ENCODE data around the gene RALGPS2.

The RALGPS2 gene

GRCh38 chr1:178870221-178870620 lies 145.2 kb downstream of the RALGPS2 start:
- Histone ChIP-seq H3K4me3 (ENCODE audit: low read depth in 1 of 2, low read length in 2 of 2) (peak overlapping the region; percentile 6 to 38), H3K9ac (ENCODE audit: low read depth in 1 of 2, low read length in 2 of 2) (peak overlapping the region in 1 of 2 donors; percentile 30), H3K27ac (ENCODE audit: low read depth, low read length) (no peak overlapping the region), H3K27me3 (ENCODE audit: control insufficient read depth in 1 of 2, insufficient read depth in 2 of 2, low read length in 2 of 2) (no peaks in the 10 kb centered on the region), H3K4me1 (ENCODE audit: control insufficient read depth in 1 of 2, insufficient read depth in 2 of 2, low read length in 2 of 2) (peaks cover 16 to 50% of the 10 kb centered on the region in 2 donors), H3K36me3 (ENCODE audit: control insufficient read depth in 1 of 2, insufficient read depth in 2 of 2, low read length in 2 of 2) (no peaks in the 10 kb centered on the region), H3K9me3 (ENCODE audit: control insufficient read depth in 1 of 2, low read length in 2 of 2) (no peaks in the 10 kb centered on the region)

GRCh38 chr1:178870944-178871343 lies 145.9 kb downstream of the RALGPS2 start, which contains the start of gene ANGPTL1:
ANGPTL1 (minus strand) TSS chr1:178871077; CDS start chr1:178865776, 5,301 bp downstream.
- Histone ChIP-seq H3K4me1 (ENCODE audit: control insufficient read depth in 1 of 2, insufficient read depth in 2 of 2, low read length in 2 of 2) (peaks cover 16 to 50% of the 10 kb centered on the region in 2 donors), H3K27me3 (ENCODE audit: control insufficient read depth in 1 of 2, insufficient read depth in 2 of 2, low read length in 2 of 2) (no peaks in the 10 kb centered on the region), H3K9ac (ENCODE audit: low read depth in 1 of 2, low read length in 2 of 2) (peak within 1 kb of the TSS in 1 of 2 donors; percentile 30), H3K36me3 (ENCODE audit: control insufficient read depth in 1 of 2, insufficient read depth in 2 of 2, low read length in 2 of 2) (no peaks in the 10 kb centered on the region), H3K4me3 (ENCODE audit: low read depth in 1 of 2, low read length in 2 of 2) (peak within 1 kb of the TSS; percentile 6 to 38), H3K27ac (ENCODE audit: low read depth, low read length) (no peak within 1 kb of the TSS), H3K9me3 (ENCODE audit: control insufficient read depth in 1 of 2, low read length in 2 of 2) (no peaks in the 10 kb centered on the region)

GRCh38 chr1:178871551-178872320 lies 146.7 kb downstream of the RALGPS2 start:
- H3K27me3 ChIP-seq (ENCODE audit: control insufficient read depth in 1 of 2, insufficient read depth in 2 of 2, low read length in 2 of 2), result no peaks in the 10 kb centered on the region
- peak overlapping the region; percentile 53 for H3K27ac ChIP-seq (ENCODE audit: low read depth, low read length)
- peak overlapping the region in 1 of 2 donors; percentile 26 for H3K4me3 ChIP-seq (ENCODE audit: low read depth in 1 of 2, low read length in 2 of 2)
- no peaks in the 10 kb centered on the region for H3K9me3 ChIP-seq (ENCODE audit: control insufficient read depth in 1 of 2, low read length in 2 of 2)
- peaks cover 16 to 42% of the 10 kb centered on the region in 2 donors for H3K4me1 ChIP-seq (ENCODE audit: control insufficient read depth in 1 of 2, insufficient read depth in 2 of 2, low read length in 2 of 2)
- no peaks in the 10 kb centered on the region for H3K36me3 ChIP-seq (ENCODE audit: control insufficient read depth in 1 of 2, insufficient read depth in 2 of 2, low read length in 2 of 2)
- H3K9ac ChIP-seq (ENCODE audit: low read depth in 1 of 2, low read length in 2 of 2), result peak overlapping the region in 1 of 2 donors; percentile 21

- no peaks in the 10 kb centered on the region for H3K9me3 ChIP-seq (ENCODE audit: control insufficient read depth in 1 of 2, low read length in 2 of 2)
- no peak overlapping the region for H3K9ac ChIP-seq (ENCODE audit: low read depth in 1 of 2, low read length in 2 of 2)
- H3K27me3 ChIP-seq (ENCODE audit: control insufficient read depth in 1 of 2, insufficient read depth in 2 of 2, low read length in 2 of 2), result no peaks in the 10 kb centered on the region
- H3K4me1 ChIP-seq (ENCODE audit: control insufficient read depth in 1 of 2, insufficient read depth in 2 of 2, low read length in 2 of 2), result peaks cover 16 to 27% of the 10 kb centered on the region in 2 donors
- no peaks in the 10 kb centered on the region for H3K36me3 ChIP-seq (ENCODE audit: control insufficient read depth in 1 of 2, insufficient read depth in 2 of 2, low read length in 2 of 2)
- H3K27ac ChIP-seq (ENCODE audit: low read depth, low read length), result no peak overlapping the region
- no peak overlapping the region for H3K4me3 ChIP-seq (ENCODE audit: low read depth in 1 of 2, low read length in 2 of 2)
Measured at GRCh38 chr1:178874966-178875365, 149.9 kb downstream of the RALGPS2 start.

GRCh38 chr1:178875936-178876335 lies 150.9 kb downstream of the RALGPS2 start:
- Histone ChIP-seq H3K4me3 (ENCODE audit: low read depth in 1 of 2, low read length in 2 of 2) (no peak overlapping the region), H3K27me3 (ENCODE audit: control insufficient read depth in 1 of 2, insufficient read depth in 2 of 2, low read length in 2 of 2) (no peaks in the 10 kb centered on the region), H3K9me3 (ENCODE audit: control insufficient read depth in 1 of 2, low read length in 2 of 2) (no peaks in the 10 kb centered on the region)

GRCh38 chr1:178877896-178878295 lies 152.9 kb downstream of the RALGPS2 start:
- no peak overlapping the region for H3K9ac ChIP-seq (ENCODE audit: low read depth in 1 of 2, low read length in 2 of 2)
- H3K36me3 ChIP-seq (ENCODE audit: control insufficient read depth in 1 of 2, insufficient read depth in 2 of 2, low read length in 2 of 2), result no peaks in the 10 kb centered on the region

More at GRCh38 chr1:178875936-178876335, 150.9 kb downstream of the RALGPS2 start:
- H3K4me1 ChIP-seq (ENCODE audit: control insufficient read depth in 1 of 2, insufficient read depth in 2 of 2, low read length in 2 of 2), result peaks cover 12 to 21% of the 10 kb centered on the region in 2 donors
- H3K9ac ChIP-seq (ENCODE audit: low read depth in 1 of 2, low read length in 2 of 2), result no peak overlapping the region
- no peak overlapping the region for H3K27ac ChIP-seq (ENCODE audit: low read depth, low read length)
- H3K36me3 ChIP-seq (ENCODE audit: control insufficient read depth in 1 of 2, insufficient read depth in 2 of 2, low read length in 2 of 2), result no peaks in the 10 kb centered on the region

GRCh38 chr1:178881950-178882349 lies 156.9 kb downstream of the RALGPS2 start:
- no peak overlapping the region for H3K27ac ChIP-seq (ENCODE audit: low read depth, low read length)
- H3K9me3 ChIP-seq (ENCODE audit: control insufficient read depth in 1 of 2, low read length in 2 of 2), result no peaks in the 10 kb centered on the region
- no peaks in the 10 kb centered on the region for H3K27me3 ChIP-seq (ENCODE audit: control insufficient read depth in 1 of 2, insufficient read depth in 2 of 2, low read length in 2 of 2)
- no peaks in the 10 kb centered on the region for H3K4me1 ChIP-seq (ENCODE audit: control insufficient read depth in 1 of 2, insufficient read depth in 2 of 2, low read length in 2 of 2)
- H3K9ac ChIP-seq (ENCODE audit: low read depth in 1 of 2, low read length in 2 of 2), result no peak overlapping the region
- peaks cover 0 to 3% of the 10 kb centered on the region in 2 donors for H3K36me3 ChIP-seq (ENCODE audit: control insufficient read depth in 1 of 2, insufficient read depth in 2 of 2, low read length in 2 of 2)
- no peak overlapping the region for H3K4me3 ChIP-seq (ENCODE audit: low read depth in 1 of 2, low read length in 2 of 2)

More at GRCh38 chr1:178877896-178878295, 152.9 kb downstream of the RALGPS2 start:
- H3K4me1 ChIP-seq (ENCODE audit: control insufficient read depth in 1 of 2, insufficient read depth in 2 of 2, low read length in 2 of 2), result peaks cover 0 to 1% of the 10 kb centered on the region in 2 donors
- H3K9me3 ChIP-seq (ENCODE audit: control insufficient read depth in 1 of 2, low read length in 2 of 2), result no peaks in the 10 kb centered on the region
- H3K27me3 ChIP-seq (ENCODE audit: control insufficient read depth in 1 of 2, insufficient read depth in 2 of 2, low read length in 2 of 2), result no peaks in the 10 kb centered on the region
- no peak overlapping the region for H3K27ac ChIP-seq (ENCODE audit: low read depth, low read length)
- H3K4me3 ChIP-seq (ENCODE audit: low read depth in 1 of 2, low read length in 2 of 2), result no peak overlapping the region

GRCh38 chr1:178885869-178886268 lies 160.8 kb downstream of the RALGPS2 start:
- Histone ChIP-seq H3K27ac (ENCODE audit: low read depth, low read length) (no peak overlapping the region), H3K9me3 (ENCODE audit: control insufficient read depth in 1 of 2, low read length in 2 of 2) (no peaks in the 10 kb centered on the region), H3K4me1 (ENCODE audit: control insufficient read depth in 1 of 2, insufficient read depth in 2 of 2, low read length in 2 of 2) (no peaks in the 10 kb centered on the region), H3K36me3 (ENCODE audit: control insufficient read depth in 1 of 2, insufficient read depth in 2 of 2, low read length in 2 of 2) (peaks cover 7 to 16% of the 10 kb centered on the region in 2 donors), H3K4me3 (ENCODE audit: low read depth in 1 of 2, low read length in 2 of 2) (no peak overlapping the region), H3K9ac (ENCODE audit: low read depth in 1 of 2, low read length in 2 of 2) (no peak overlapping the region), H3K27me3 (ENCODE audit: control insufficient read depth in 1 of 2, insufficient read depth in 2 of 2, low read length in 2 of 2) (no peaks in the 10 kb centered on the region)

- no peaks in the 10 kb centered on the region for H3K9me3 ChIP-seq (ENCODE audit: control insufficient read depth in 1 of 2, low read length in 2 of 2)
- H3K27me3 ChIP-seq (ENCODE audit: control insufficient read depth in 1 of 2, insufficient read depth in 2 of 2, low read length in 2 of 2), result no peaks in the 10 kb centered on the region
- no peak overlapping the region for H3K9ac ChIP-seq (ENCODE audit: low read depth in 1 of 2, low read length in 2 of 2)
- no peak overlapping the region for H3K27ac ChIP-seq (ENCODE audit: low read depth, low read length)
- peaks cover 7 to 16% of the 10 kb centered on the region in 2 donors for H3K36me3 ChIP-seq (ENCODE audit: control insufficient read depth in 1 of 2, insufficient read depth in 2 of 2, low read length in 2 of 2)
- no peak overlapping the region for H3K4me3 ChIP-seq (ENCODE audit: low read depth in 1 of 2, low read length in 2 of 2)
- H3K4me1 ChIP-seq (ENCODE audit: control insufficient read depth in 1 of 2, insufficient read depth in 2 of 2, low read length in 2 of 2), result no peaks in the 10 kb centered on the region
Measured at GRCh38 chr1:178886551-178886950, 161.5 kb downstream of the RALGPS2 start.

- Histone ChIP-seq H3K36me3 (ENCODE audit: control insufficient read depth in 1 of 2, insufficient read depth in 2 of 2, low read length in 2 of 2) (peaks cover 13 to 14% of the 10 kb centered on the region in 2 donors), H3K27me3 (ENCODE audit: control insufficient read depth in 1 of 2, insufficient read depth in 2 of 2, low read length in 2 of 2) (no peaks in the 10 kb centered on the region), H3K9ac (ENCODE audit: low read depth in 1 of 2, low read length in 2 of 2) (no peak overlapping the region), H3K4me3 (ENCODE audit: low read depth in 1 of 2, low read length in 2 of 2) (no peak overlapping the region), H3K9me3 (ENCODE audit: control insufficient read depth in 1 of 2, low read length in 2 of 2) (no peaks in the 10 kb centered on the region), H3K4me1 (ENCODE audit: control insufficient read depth in 1 of 2, insufficient read depth in 2 of 2, low read length in 2 of 2) (no peaks in the 10 kb centered on the region), H3K27ac (ENCODE audit: low read depth, low read length) (no peak overlapping the region)
Measured at GRCh38 chr1:178895928-178896327, 170.9 kb downstream of the RALGPS2 start.

Measured in duodenal mucosa (tissue), 2 donors.